T-helper 2 cell treated with Interferon-gamma antibody and Interleukin-4, amounts not matched to agents 5 μg/mL and 100 μg/mL, for 36 hours (primary cell): ENCODE measurements around the gene TSNAXIP1.
A peak's percentile ranks its signal among the peaks of the same experiment; 100 is the strongest.
"Not testable (repeated sequence)": the region's sequence is repeated elsewhere in the genome, so short reads cannot be mapped to it uniquely, and the experiment has no call there.

Experiments used
- DNase-seq: peaks from one replicate; pipeline ENCODE4 v3.0.0; 2021; ENCODE audit warnings: low spot score
- H3K27ac Mint-ChIP-seq: one replicate; pipeline ENCODE4 v1.8.0; 2021; ENCODE audit warnings: mild to moderate bottlenecking, mixed read lengths
- H3K27me3 Mint-ChIP-seq: one replicate; pipeline ENCODE4 v1.8.0; 2021; ENCODE audit warnings: low read depth, mixed read lengths
- H3K36me3 Mint-ChIP-seq: one replicate; pipeline ENCODE4 v1.8.0; 2021; ENCODE audit warnings: low read depth, mixed read lengths
- H3K4me1 Mint-ChIP-seq: one replicate; pipeline ENCODE4 v1.8.0; 2021; ENCODE audit warnings: low read depth, mixed read lengths
- H3K4me3 Mint-ChIP-seq: one replicate; pipeline ENCODE4 v1.8.0; 2022; ENCODE audit warnings: mild to moderate bottlenecking, moderate library complexity, mixed read lengths
- H3K9me3 Mint-ChIP-seq: one replicate; pipeline ENCODE4 v1.8.0; 2021; ENCODE audit warnings: mixed read lengths

The TSNAXIP1 gene

GRCh38 chr16:67847064-67847861 lies 40.6 kb downstream of the TSNAXIP1 start, which contains the start of gene CENPT:
Gene CENPT, minus strand, starts transcription at chr16:67847693. Its CDS starts 13,834 bp downstream, at chr16:67833859.
- peak; percentile 25 for DNase-seq
- H3K4me3 Mint-ChIP-seq: peak within 1 kb of the TSS; percentile 91
- peak within 1 kb of the TSS; percentile 79 for H3K27ac Mint-ChIP-seq
- peaks cover 7% of the 10 kb centered on the region for H3K36me3 Mint-ChIP-seq
- H3K4me1 Mint-ChIP-seq: peaks cover 41% of the 10 kb centered on the region
- no peaks in the 10 kb centered on the region for H3K27me3 Mint-ChIP-seq
- no peaks in the 10 kb centered on the region for H3K9me3 Mint-ChIP-seq

- Mint-ChIP-seq H3K9me3 (no peaks in the 10 kb centered on the region), H3K27ac (no peak overlapping the region), H3K27me3 (no peaks in the 10 kb centered on the region), H3K4me1 (peaks cover 39% of the 10 kb centered on the region), H3K36me3 (peaks cover 7% of the 10 kb centered on the region), H3K4me3 (peak overlapping the region; percentile 91)
- no peak for DNase-seq
Measured at GRCh38 chr16:67848118-67848517, 41.4 kb downstream of the TSNAXIP1 start.

GRCh38 chr16:67853670-67854069 lies 47.0 kb downstream of the TSNAXIP1 start:
- Mint-ChIP-seq H3K4me1 (peaks cover 17% of the 10 kb centered on the region), H3K9me3 (no peaks in the 10 kb centered on the region), H3K27ac (no peak overlapping the region), H3K36me3 (peaks cover 3% of the 10 kb centered on the region), H3K27me3 (no peaks in the 10 kb centered on the region), H3K4me3 (no peak overlapping the region)
- no peak for DNase-seq

- Mint-ChIP-seq H3K27ac (no peak overlapping the region), H3K9me3 (no peaks in the 10 kb centered on the region), H3K4me1 (peaks cover 10% of the 10 kb centered on the region), H3K4me3 (no peak overlapping the region), H3K27me3 (no peaks in the 10 kb centered on the region), H3K36me3 (no peaks in the 10 kb centered on the region)
- no peak for DNase-seq
Measured at GRCh38 chr16:67855789-67856188, 49.1 kb downstream of the TSNAXIP1 start.

GRCh38 chr16:67856927-67857546 lies 50.3 kb downstream of the TSNAXIP1 start:
- peaks cover 2% of the 10 kb centered on the region for H3K36me3 Mint-ChIP-seq
- no peak overlapping the region for H3K4me3 Mint-ChIP-seq
- H3K27ac Mint-ChIP-seq: peak overlapping the region; percentile 21
- no peaks in the 10 kb centered on the region for H3K27me3 Mint-ChIP-seq
- no peaks in the 10 kb centered on the region for H3K9me3 Mint-ChIP-seq
- no peak for DNase-seq
- H3K4me1 Mint-ChIP-seq: peaks cover 10% of the 10 kb centered on the region

GRCh38 chr16:67857547-67858233 lies 51.0 kb downstream of the TSNAXIP1 start:
- Mint-ChIP-seq H3K27me3 (no peaks in the 10 kb centered on the region), H3K4me3 (no peak overlapping the region)
- no peak for DNase-seq

GRCh38 chr16:67858500-67858899 lies 51.8 kb downstream of the TSNAXIP1 start:
- H3K36me3 Mint-ChIP-seq: peaks cover 2% of the 10 kb centered on the region
- peak overlapping the region; percentile 58 for H3K27ac Mint-ChIP-seq
- H3K4me1 Mint-ChIP-seq: peaks cover 10% of the 10 kb centered on the region
- H3K27me3 Mint-ChIP-seq: no peaks in the 10 kb centered on the region
- no peaks in the 10 kb centered on the region for H3K9me3 Mint-ChIP-seq
- DNase-seq: no peak
- H3K4me3 Mint-ChIP-seq: no peak overlapping the region

More at GRCh38 chr16:67857547-67858233, 51.0 kb downstream of the TSNAXIP1 start:
- no peaks in the 10 kb centered on the region for H3K9me3 Mint-ChIP-seq
- H3K4me1 Mint-ChIP-seq: peaks cover 10% of the 10 kb centered on the region
- no peak overlapping the region for H3K27ac Mint-ChIP-seq
- peaks cover 2% of the 10 kb centered on the region for H3K36me3 Mint-ChIP-seq

- H3K4me1 Mint-ChIP-seq: peaks cover 7% of the 10 kb centered on the region
- no peak overlapping the region for H3K4me3 Mint-ChIP-seq
- DNase-seq: no peak
- H3K27ac Mint-ChIP-seq: no peak overlapping the region
- H3K36me3 Mint-ChIP-seq: peaks cover 5% of the 10 kb centered on the region
- no peaks in the 10 kb centered on the region for H3K9me3 Mint-ChIP-seq
- H3K27me3 Mint-ChIP-seq: no peaks in the 10 kb centered on the region
Measured at GRCh38 chr16:67860589-67861398, 54.1 kb downstream of the TSNAXIP1 start.

GRCh38 chr16:67861877-67862276 lies 55.2 kb downstream of the TSNAXIP1 start:
- peaks cover 6% of the 10 kb centered on the region for H3K4me1 Mint-ChIP-seq

GRCh38 chr16:67862623-67863583 lies 56.2 kb downstream of the TSNAXIP1 start:
- Mint-ChIP-seq H3K27ac (no peak overlapping the region), H3K36me3 (peaks cover 5% of the 10 kb centered on the region), H3K27me3 (no peaks in the 10 kb centered on the region), H3K4me1 (peaks cover 3% of the 10 kb centered on the region), H3K9me3 (no peaks in the 10 kb centered on the region), H3K4me3 (no peak overlapping the region)
- no peak for DNase-seq

More at GRCh38 chr16:67861877-67862276, 55.2 kb downstream of the TSNAXIP1 start:
- no peaks in the 10 kb centered on the region for H3K9me3 Mint-ChIP-seq
- H3K4me3 Mint-ChIP-seq: no peak overlapping the region
- H3K36me3 Mint-ChIP-seq: peaks cover 5% of the 10 kb centered on the region
- DNase-seq: no peak
- H3K27me3 Mint-ChIP-seq: no peaks in the 10 kb centered on the region
- no peak overlapping the region for H3K27ac Mint-ChIP-seq

- not testable (repeated sequence) for DNase-seq, H3K4me3 Mint-ChIP-seq, H3K9me3 Mint-ChIP-seq, H3K36me3 Mint-ChIP-seq, H3K27ac Mint-ChIP-seq, H3K27me3 Mint-ChIP-seq, H3K4me1 Mint-ChIP-seq
Measured at GRCh38 chr16:67864044-67864443, 57.4 kb downstream of the TSNAXIP1 start.

GRCh38 chr16:67864594-67864993 lies 57.9 kb downstream of the TSNAXIP1 start:
- Mint-ChIP-seq H3K9me3 (no peaks in the 10 kb centered on the region), H3K36me3 (peaks cover 7% of the 10 kb centered on the region), H3K4me1 (no peaks in the 10 kb centered on the region), H3K27ac (no peak overlapping the region), H3K27me3 (no peaks in the 10 kb centered on the region), H3K4me3 (no peak overlapping the region)
- DNase-seq: no peak
